HG03354 (cell line): ENCODE data around the gene SH3D21.

ENCODE experiments used
- ATAC-seq: cut with Tn5 transposase; IDR thresholded peaks from one replicate; pipeline ENCODE4 v1.9.1; 2021; ENCODE audit warnings: mild to moderate bottlenecking; ENCODE audit not compliant: unreplicated experiment, poor library complexity, severe bottlenecking

Gene SH3D21

DNA sequence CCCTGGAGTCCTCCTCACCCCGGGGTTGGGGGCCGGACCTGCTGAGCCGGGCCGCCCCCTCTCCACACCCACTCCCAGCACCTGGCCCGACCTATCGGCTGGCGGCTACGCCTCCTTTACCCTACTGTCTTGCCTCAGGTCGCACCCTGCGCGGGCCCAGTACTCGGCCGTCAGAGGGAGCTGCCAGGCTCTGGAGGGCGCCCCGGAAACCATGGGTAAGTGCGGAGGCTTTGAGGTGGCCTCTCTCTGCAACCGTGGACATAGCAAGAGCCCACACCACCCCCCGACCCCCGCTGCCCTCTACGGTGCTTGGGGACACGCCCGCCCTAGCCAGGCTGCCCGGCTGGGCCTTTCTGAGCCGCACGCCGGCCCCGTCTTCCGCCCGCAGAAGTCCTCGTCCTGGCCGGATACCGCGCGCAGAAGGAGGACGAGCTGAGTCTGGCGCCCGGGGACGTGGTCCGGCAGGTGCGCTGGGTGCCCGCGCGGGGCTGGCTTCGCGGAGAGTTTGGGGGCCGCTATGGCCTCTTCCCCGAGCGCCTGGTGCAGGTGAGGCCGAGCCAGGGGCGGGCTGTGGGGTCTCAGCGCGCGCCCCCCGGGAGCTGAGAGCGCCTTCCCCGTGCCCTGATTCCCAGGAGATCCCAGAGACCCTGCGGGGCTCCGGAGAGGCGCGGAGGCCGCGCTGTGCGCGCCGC, at the start of gene SH3D21:
Gene SH3D21, plus strand, starts transcription at position 159 of the 692 bp plus-strand sequence. Its CDS starts 53 bp downstream, at position 212.
- peak; percentile 46 for ATAC-seq

DNA sequence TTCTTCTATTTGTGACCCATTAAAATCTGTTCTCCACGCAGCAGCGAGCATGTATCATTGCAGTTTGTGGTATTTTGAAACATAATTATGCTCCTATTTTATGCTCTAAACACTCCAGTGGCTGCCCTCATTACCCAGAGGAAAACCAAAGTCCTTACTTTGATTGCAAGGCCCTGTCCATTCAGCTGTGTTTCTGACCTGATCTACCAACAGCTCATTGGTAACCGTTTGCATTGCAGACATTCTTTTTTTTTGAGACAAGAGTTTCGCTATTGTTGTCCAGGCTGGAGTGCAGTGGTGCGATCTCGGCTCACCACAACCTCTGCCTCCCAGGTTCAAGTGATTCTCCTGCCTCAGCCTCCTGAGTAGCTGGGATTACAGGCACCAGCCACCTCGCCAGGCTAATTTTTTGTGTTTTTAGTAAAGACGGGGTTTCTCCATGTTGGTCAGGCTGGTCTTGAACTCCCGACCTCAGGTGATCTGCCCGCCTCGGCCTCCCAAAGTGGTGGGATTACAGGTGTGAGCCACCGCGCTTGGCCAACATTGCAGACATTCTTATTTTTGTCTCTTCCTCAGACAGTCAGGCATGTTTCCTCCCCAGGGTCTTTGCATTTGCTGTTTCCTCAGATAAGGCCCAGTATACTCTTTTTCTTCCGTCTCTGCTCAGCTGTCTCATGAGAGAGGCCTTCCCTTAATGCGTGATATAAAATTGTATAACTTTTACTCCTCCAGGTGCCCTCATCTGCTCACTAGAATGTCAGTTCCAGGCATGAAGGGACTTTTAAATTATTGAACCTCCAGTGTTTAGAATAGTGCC, 49.4 kb upstream of the SH3D21 start:
- no peak for ATAC-seq

DNA sequence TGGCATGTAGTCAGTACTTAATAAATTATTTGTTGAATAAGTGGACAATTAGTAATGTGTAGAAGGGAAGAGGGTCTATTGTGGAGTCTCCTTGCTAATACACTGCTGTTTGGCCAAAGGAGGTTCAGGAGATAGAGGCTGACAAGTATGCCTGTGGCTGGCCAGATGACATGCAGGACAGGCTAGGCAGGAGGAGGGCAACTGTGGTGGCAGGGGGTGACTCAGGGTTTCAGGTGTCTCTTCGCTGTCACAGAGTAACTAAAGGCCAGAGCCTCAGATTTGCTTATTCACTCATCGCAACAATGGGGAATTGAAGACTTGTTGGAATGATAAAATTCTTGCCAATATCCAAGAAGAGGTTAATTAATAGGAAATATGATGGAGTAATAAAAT, 48.8 kb upstream of the SH3D21 start:
- no peak for ATAC-seq

DNA sequence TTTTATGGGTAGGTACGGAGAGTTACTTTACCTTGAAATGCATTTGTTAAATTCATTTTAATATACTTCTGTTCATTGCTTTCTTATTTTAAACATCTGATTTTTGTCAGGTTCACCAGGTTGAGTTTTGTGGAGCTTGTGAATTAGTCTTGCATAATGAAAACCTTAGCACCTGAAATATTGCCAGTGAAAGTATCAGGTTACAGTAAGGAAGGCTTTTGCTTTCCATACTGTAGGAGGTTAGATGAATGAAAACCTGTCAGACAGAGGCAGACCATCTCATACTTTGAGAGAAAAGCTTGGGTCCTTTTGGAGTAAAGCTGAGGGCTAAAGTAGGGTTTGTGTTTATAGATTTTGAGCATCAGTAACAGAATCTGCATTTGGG, 47.2 kb upstream of the SH3D21 start:
- ATAC-seq: no peak

DNA sequence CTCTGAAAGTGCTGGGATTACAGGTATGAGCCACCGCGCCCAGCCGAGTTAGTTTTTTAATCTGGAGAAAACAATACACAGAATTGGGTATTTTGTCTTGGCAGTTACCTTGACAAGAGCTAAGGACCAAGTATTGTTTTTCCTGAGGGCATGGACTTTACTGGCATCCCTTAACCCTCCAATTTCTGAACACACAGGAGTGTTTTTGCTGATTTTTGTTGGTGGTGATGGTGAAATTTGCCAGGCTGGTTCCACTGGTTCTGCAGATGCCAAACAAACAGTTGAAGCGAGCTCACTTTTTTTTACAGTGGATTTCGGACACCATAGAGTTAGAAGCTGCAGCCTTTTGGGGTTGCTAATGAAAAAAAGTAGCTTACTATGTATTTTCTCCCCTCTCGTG, 37.2 kb upstream of the SH3D21 start:
- ATAC-seq: no peak

DNA sequence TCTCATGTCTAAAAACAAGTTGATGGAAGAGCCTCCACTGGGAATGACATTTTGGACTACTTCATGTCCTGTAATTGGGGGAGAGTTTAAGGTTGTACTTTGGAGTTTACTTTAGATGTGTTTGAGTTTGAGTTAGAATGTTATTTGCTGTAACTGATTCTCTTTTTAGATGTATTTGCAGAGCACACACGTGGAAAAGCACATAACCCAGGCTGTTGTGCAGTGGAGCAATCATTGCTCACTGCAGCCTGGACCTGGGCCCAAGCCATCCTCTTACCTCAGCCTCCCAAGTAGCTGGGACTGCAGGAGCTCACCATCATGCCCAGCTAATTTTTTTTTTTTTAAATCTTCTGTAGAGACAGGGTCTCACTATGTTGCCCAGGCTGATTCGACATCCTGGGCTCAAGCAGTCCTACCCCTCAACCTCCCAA, 36.7 kb upstream of the SH3D21 start:
- ATAC-seq: no peak

DNA sequence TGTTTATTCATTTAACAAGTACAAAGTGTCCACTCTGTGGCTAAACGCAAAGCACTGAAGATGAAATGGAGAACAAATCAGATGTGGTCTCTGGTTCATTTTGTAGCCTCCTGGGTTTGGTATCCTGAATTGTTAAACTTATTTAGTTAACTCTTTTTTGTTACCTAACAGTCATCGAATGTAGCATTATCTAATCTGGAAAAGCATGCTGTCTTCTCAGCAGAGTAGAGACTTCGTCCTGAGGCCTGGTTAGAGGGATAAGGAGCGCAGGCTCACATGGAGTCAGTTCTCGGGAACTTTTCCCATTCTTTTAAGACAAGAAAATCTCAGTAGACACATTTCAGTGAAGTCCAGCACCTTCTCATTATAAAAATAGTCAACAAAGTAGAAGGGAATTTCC, 33.1 kb upstream of the SH3D21 start:
- no peak for ATAC-seq

DNA sequence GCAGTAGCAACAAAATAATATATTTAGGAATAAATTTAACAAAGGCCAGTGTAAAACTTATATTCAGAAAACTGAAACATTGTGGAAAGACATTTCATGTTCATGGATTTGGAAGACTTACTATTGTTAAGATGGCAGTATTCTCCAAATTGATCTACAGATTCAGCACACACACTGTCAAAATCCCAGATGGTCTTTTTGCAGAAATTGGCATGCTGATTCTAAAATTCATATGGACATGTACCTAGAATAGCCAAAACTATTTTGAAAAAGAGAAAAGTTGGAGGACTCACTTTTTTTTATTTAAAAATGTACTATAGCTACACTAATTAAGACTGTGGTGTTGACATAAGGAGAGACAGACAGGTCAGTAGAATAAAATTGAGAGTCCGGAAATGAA, 32.0 kb upstream of the SH3D21 start:
- no peak for ATAC-seq

DNA sequence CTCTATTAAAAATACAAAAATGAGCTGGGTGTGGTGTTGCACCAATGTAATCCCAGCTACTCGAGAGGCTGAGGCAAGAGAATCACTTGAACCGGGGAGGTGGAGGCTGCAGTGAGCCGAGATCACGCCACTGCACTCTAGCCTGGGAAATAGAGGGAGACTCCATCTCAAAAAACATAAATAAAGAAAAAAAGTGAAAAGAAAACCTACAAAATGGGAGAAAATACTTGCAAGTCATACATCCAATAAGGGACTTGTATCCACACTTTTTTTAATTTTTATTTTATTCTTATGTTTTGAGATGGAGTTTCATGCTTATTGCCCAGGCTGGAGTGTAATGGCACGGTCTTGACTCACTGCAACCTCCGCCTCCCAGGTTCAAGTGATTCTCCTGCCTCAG, 29.5 kb upstream of the SH3D21 start:
- ATAC-seq: no peak

DNA sequence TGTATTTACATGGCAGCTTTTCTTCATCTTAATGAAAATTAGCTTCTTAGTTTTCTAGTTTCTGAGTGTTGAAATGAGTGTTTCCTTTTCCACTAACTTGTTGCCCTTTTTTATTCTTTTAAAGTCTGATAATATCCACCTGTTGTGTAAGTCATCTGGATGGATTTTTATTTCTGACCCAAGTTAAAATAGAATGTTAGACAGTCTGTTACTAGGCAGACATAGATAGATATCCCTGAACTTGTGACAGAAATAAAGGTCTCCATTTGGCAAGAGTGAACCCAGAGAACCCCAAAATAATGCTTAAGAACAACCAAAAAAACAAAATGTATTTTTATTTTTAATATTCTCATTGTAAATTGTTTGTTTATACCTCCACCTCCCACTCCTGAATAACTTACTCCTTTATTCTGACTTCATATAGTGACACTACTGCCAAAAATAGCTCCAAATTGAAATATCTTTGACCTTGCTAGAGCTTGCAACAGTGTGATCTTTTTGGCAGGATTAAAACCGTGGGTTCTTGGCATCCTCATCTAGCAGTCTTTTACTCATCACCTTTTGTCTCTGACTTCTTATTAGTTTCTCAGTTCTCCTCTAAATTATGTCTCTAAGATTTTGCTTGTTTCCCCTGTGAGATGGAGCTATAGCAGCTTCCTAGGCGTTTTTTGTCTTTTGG, 26.9 kb upstream of the SH3D21 start:
- no peak for ATAC-seq

DNA sequence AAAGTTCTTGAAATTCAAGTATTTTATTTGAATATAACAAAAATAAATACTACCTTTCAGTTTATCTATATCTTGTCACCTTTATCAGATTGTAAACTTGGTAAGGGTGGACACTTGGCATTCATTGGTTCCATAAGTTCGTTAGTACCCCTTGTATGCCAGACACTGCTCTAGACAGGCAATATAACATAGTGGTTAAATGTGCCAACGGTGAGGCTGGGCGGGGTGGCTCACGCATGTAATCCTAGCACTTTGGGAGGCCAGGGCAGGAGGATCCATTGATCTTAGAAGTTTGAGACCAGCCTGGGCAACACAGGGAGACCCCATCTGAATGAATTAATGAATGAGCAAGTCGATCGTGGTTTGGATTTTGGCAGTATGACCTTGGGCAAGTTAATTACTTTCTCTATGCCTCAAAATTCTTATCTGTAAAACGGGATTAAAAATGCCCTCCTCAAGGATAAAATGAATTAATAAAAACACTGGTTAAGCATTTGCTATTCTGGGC, 26.3 kb upstream of the SH3D21 start:
- ATAC-seq: no peak

DNA sequence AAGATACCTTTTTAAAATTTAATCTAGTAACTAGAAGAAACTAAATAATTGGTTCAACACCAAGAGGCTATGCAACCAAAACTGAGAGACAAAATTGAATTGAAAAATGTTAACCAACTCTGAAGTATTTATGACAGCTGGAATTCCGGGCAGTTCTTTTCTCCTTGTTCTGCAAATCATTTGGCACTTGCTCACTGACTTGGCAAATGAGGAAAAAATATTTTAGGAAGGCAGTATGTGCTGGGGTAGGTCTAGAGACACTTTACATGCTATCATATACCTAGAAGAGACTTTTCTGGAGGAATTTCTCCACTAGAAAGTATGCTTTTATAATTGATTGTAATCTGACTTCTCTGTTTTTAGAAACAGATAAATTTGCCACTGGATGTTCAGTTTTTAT, 22.1 kb upstream of the SH3D21 start:
- ATAC-seq: no peak

DNA sequence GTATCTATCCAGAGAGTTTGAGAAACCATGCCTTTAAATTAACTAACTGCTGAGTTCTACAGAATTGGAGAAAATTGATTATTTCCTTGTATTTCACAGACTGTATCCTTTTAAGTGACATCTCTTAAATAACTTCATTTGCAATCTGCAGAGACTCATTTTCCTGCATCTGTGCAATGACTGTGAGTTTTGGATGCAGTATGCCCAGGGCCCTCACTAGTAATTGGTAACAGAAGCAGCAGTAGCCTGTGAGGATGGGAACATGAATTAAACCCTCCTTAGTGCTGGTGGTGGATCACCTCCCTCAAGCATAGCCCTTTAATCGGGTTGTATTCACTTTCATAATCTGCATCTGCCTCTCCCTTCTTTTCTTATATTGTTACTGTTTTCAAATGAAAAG, 21.7 kb upstream of the SH3D21 start:
- no peak for ATAC-seq

DNA sequence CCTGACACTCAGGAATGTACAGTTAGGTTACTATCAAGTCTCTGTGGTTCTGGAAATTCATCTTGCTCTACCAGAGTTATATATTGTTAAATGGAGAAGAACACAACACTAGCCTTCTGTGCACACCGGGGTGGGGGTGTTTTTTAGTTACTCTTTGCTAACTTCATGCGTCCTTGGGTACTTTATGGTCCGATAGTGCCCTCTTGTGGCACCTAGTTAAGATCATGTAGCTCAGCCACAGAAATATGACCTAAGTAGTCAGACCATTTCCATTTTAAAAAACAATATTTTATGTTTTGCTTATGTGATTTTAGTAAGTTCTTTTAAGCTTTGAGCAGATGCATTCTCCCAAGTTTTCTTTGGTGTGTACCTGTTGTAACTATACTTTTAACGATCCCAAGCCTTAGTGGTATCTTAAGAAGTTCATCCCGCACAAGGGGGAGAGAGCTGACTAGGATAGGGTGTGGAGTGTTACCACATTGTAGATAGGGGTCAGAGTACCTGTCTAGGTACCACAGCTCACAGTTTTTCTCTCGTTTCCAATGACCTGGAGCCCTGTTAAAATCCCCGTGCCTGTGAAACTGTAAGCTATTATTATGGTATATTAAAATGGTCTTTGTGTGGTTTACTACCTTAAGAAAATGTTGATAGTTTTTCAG, 20.6 kb upstream of the SH3D21 start:
- no peak for ATAC-seq

DNA sequence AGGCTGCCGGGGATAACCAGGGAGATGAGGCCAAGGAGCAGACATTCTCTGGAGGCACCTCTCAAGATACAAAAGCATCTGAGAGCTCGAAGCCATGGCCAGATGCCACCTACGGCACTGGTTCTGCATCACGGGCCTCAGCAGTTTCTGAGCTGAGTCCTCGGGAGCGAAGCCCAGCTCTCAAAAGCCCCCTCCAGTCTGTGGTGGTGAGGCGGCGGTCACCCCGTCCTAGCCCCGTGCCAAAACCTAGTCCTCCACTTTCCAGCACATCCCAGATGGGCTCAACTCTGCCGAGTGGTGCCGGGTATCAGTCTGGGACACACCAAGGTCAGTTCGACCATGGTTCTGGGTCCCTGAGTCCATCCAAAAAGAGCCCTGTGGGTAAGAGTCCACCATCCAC, 19.4 kb upstream of the SH3D21 start:
- no peak for ATAC-seq

DNA sequence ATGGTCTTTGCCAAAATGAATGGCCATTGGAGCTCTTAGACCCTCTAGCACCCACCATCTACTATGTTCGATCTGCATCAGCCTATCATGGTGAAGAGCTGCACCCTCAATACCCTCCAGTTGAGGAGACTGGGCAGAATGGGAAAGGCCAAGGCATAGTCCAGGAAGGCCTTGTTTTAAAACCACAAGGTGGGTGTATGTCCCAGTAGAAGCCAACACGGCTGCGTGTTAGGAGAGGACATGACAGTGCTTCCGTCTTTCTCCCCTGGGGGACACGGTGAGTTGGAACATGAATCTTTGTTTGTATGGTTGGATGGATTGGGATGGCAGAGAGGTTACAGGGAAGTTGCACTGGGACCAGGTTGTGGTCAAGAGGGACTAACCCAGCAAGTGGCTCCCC, 18.6 kb upstream of the SH3D21 start:
- no peak for ATAC-seq

DNA sequence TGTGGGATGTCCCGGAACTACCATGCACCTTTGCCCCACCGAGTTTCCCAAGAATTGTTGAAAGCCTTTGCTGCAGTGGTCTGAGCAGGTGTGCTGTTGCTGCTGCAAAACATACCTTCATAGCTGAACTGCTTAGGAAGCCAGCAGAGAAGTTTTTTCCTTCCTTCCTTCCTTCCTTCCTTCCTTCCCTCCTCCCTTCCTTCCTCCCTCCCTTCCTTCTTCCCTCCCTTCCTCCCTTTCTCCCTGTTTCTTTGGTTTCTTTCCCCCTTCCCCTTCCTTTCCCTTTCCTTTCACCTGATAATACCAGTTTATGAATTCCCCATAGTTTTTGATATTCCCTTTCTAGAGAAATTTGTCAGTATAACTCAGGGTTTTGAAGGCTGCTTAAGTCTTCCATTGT, 10.8 kb upstream of the SH3D21 start:
- ATAC-seq: no peak

DNA sequence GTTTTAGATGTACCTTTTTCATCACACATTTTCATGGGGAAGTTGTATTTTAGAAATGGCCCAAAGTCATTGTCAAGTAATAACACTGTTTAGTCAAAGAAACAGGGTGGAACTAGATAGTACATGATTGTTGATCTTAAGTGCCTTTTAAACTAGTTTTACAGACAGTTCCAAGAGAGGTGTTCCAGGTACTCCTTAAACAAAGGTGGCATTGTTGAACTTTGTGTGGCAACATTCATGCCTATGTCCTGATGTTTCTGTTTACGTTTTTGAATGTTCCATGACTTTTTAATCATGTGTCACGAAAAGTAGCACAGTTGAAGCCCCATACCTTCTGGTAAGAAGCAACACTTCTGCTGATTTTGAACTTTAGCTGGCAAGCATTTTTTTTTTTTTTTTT, 9.1 kb upstream of the SH3D21 start:
- no peak for ATAC-seq

DNA sequence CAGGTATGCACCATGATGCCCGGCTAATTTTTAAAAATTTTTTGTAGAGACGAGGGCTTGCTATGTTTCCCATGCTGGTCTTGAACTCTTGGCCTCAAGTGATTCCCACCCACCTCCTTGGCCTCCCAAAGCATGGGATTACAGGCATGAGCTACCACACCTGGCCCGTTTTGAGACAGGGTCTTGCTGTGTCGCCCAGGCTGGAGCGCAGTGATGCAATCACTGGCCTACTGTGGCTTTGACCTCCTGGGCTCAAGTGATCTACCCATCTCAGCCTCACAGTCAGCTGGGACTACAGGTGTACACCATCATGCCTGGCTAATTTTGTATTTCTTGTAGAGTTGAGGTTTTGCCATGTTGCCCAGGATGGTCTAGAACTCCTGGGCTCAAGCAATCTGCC, 7.5 kb upstream of the SH3D21 start:
- ATAC-seq: no peak

DNA sequence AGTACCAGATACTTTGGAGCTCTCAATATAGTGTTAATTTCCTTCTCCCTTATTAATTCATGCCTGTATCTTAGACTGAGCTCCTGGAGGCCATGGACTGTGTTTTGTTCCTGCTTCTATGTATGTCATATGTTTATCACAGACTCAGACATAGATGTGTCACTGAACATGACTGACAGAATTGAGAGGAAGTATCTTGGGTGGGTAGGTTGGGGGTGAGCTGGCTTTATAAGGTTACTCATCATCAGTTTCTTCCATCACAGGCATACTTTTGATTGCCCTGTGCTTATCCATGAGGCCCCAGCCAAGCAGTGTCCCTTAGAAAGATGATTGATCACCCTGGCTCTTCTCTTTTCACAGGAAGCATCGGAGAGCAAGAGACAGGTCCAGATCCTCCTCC, 5.6 kb upstream of the SH3D21 start:
- ATAC-seq: no peak
